DND-41 (cell line): Measurements from ENCODE around the gene MAP2.

Source experiments
- CTCF ChIP-seq: IDR thresholded peaks from 2 replicates; pipeline ENCODE4 v1.5.1; 2012; ENCODE audit warnings: borderline replicate concordance, low read length, moderate library complexity, mild to moderate bottlenecking; ENCODE audit not compliant: poor library complexity, severe bottlenecking; ENCODE audit errors: extremely low read depth
- EZH2 ChIP-seq: IDR thresholded peaks from 3 replicates; pipeline ENCODE4 v1.6.1; 2012; ENCODE audit warnings: borderline replicate concordance, low read depth, mild to moderate bottlenecking, moderate library complexity, low read length, inconsistent platforms; ENCODE audit not compliant: severe bottlenecking

GRCh38 chr2:209416913-209417312 lies 6.9 kb upstream of the MAP2 start:
- TF ChIP-seq CTCF (no peak), EZH2 (no peak)
